NCI-H774 (cell line): Measurements from ENCODE around the gene ANO4.

ENCODE experiments used
- DNase-seq: peaks from one replicate; lab custom pipeline; 2025; lab: John Stamatoyannopoulos, UW

The ANO4 gene

GRCh38 chr12:100794441-100795173 is at the start of gene ANO4:
TSS of gene ANO4 (plus strand) at chr12:100794776. CDS start at chr12:100901786, 107,010 bp downstream.
- no peak for DNase-seq

GRCh38 chr12:100745378-100746071 is 49.1 kb upstream of the ANO4 start:
- DNase-seq: no peak

GRCh38 chr12:100752841-100753240 is 41.7 kb upstream of the ANO4 start:
- DNase-seq: no peak

- DNase-seq: peak; percentile 90
Observed at GRCh38 chr12:100753837-100754236, 40.7 kb upstream of the ANO4 start.

GRCh38 chr12:100755186-100755585 is 39.4 kb upstream of the ANO4 start:
- peak; percentile 65 for DNase-seq

GRCh38 chr12:100758083-100758482 is 36.5 kb upstream of the ANO4 start:
- no peak for DNase-seq

GRCh38 chr12:100767371-100767770 is 27.2 kb upstream of the ANO4 start:
- no peak for DNase-seq

- no peak for DNase-seq
Observed at GRCh38 chr12:100767950-100768349, 26.6 kb upstream of the ANO4 start.

- DNase-seq: no peak
Observed at GRCh38 chr12:100778967-100779590, 15.5 kb upstream of the ANO4 start.

GRCh38 chr12:100789146-100789545 is 5.4 kb upstream of the ANO4 start:
- DNase-seq: no peak

- no peak for DNase-seq
Observed at GRCh38 chr12:100789975-100790374, 4.6 kb upstream of the ANO4 start.

- no peak for DNase-seq
Observed at GRCh38 chr12:100790552-100790951, 4.0 kb upstream of the ANO4 start.

- DNase-seq: no peak
Observed at GRCh38 chr12:100793182-100793581, 1.4 kb upstream of the ANO4 start.

GRCh38 chr12:100795174-100795799 is 711 bp downstream of the ANO4 start:
- no peak for DNase-seq

- DNase-seq: no peak
Observed at GRCh38 chr12:100795800-100796179, 1.2 kb downstream of the ANO4 start.

GRCh38 chr12:100796621-100797020 is 2.0 kb downstream of the ANO4 start:
- no peak for DNase-seq

- no peak for DNase-seq
Observed at GRCh38 chr12:100797246-100797645, 2.7 kb downstream of the ANO4 start.

GRCh38 chr12:100797786-100798185 is 3.2 kb downstream of the ANO4 start:
- DNase-seq: no peak

- no peak for DNase-seq
Observed at GRCh38 chr12:100798286-100799160, 3.9 kb downstream of the ANO4 start.

- DNase-seq: no peak
Observed at GRCh38 chr12:100799770-100800169, 5.2 kb downstream of the ANO4 start.

GRCh38 chr12:100800723-100801122 is 6.1 kb downstream of the ANO4 start:
- no peak for DNase-seq

GRCh38 chr12:100801320-100801719 is 6.7 kb downstream of the ANO4 start:
- DNase-seq: no peak
